CD1c-positive myeloid dendritic cell (primary cell): ENCODE results near the gene CFP.
"Not testable (repeated sequence)": the region's sequence is repeated elsewhere in the genome, so short reads cannot be mapped to it uniquely, and the experiment has no call there.

Experiments
- DNase-seq: peaks from one replicate; pipeline ENCODE4 v3.0.0-alpha.2; 2016; ENCODE audit errors: extremely low spot score

The CFP gene

GRCh38 chrX:47629419-47630200 is at the start of gene CFP:
Gene CFP (minus strand): TSS chrX:47629930. CDS start chrX:47629844, 86 bp downstream.
- DNase-seq = peak; percentile 50

- DNase-seq = peak; percentile 47
These were observed 46.5 kb upstream of the CFP start for GRCh38 chrX:47675959-47676859.

GRCh38 chrX:47674776-47675175 is 45.0 kb upstream of the CFP start:
- DNase-seq = no peak

GRCh38 chrX:47665797-47666196 is 36.1 kb upstream of the CFP start:
- DNase-seq = not testable (repeated sequence)

GRCh38 chrX:47664737-47665136 is 35.0 kb upstream of the CFP start:
- no peak for DNase-seq

- peak; percentile 79 for DNase-seq
These were observed 32.5 kb upstream of the CFP start for GRCh38 chrX:47662144-47662657.

- no peak for DNase-seq
These were observed 31.8 kb upstream of the CFP start for GRCh38 chrX:47661539-47661938.

- DNase-seq = no peak
These were observed 29.6 kb upstream of the CFP start for GRCh38 chrX:47659421-47659726.

GRCh38 chrX:47658684-47659420 is 29.1 kb upstream of the CFP start, which contains the start of gene UXT:
Gene UXT (minus strand): TSS chrX:47659180. CDS start chrX:47658927, 253 bp downstream.
- DNase-seq = peak; percentile 94

- no peak for DNase-seq
These were observed 28.6 kb upstream of the CFP start for GRCh38 chrX:47658301-47658683.

GRCh38 chrX:47651043-47651905 is 21.5 kb upstream of the CFP start:
- no peak for DNase-seq

GRCh38 chrX:47650164-47651042 is 20.7 kb upstream of the CFP start, which contains the start of gene ELK1:
Gene ELK1 (minus strand): TSS chrX:47650563. CDS start chrX:47641441, 9,122 bp downstream.
- peak; percentile 94 for DNase-seq

GRCh38 chrX:47649781-47650163 is 20.0 kb upstream of the CFP start:
- no peak for DNase-seq

- no peak for DNase-seq
These were observed 19.5 kb upstream of the CFP start for GRCh38 chrX:47649271-47649670.

- DNase-seq = no peak
These were observed 18.6 kb upstream of the CFP start for GRCh38 chrX:47648376-47648775.

- DNase-seq = no peak
These were observed 16.9 kb upstream of the CFP start for GRCh38 chrX:47646636-47647035.

GRCh38 chrX:47645530-47645929 is 15.8 kb upstream of the CFP start:
- DNase-seq = no peak

GRCh38 chrX:47644557-47645091 is 14.9 kb upstream of the CFP start:
- DNase-seq = peak; percentile 3

- DNase-seq = peak; percentile 39
These were observed 14.2 kb upstream of the CFP start for GRCh38 chrX:47643926-47644325.

- no peak for DNase-seq
These were observed 9.1 kb upstream of the CFP start for GRCh38 chrX:47638816-47639215.
